Stomach (tissue), 9 donors: ENCODE data around the gene CD200. TPM values are rescaled to one million over a fixed set of nuclear protein-coding genes. Genes with fewer than 3 reads are reported as not detected.

Experiments used
- DNase-seq, 2 donors: peaks; one replicate each; pipeline versions ENCODE4 v3.0.0 to v3.0.0-alpha.2; 2013 to 2019
- H3K27ac ChIP-seq, 5 donors: fragments of 200-600 bp in 4 of 5; sonication (generic) in 4 of 5; one replicate each; pipeline ENCODE4 v1.5.1; 2013 to 2019; ENCODE audit warnings: mild to moderate bottlenecking in 1 of 5, moderate library complexity in 1 of 5
- H3K27me3 ChIP-seq, 3 donors: fragments of 200-600 bp; sonication (generic); one replicate each; pipeline ENCODE4 v1.5.1; 2017 to 2019; ENCODE audit warnings: mixed run types in 1 of 3
- H3K36me3 ChIP-seq, 4 donors: fragments of 200-600 bp; sonication (generic); 1 replicate in 3 of 4; 2 replicates in 1 of 4; pipeline ENCODE4 v1.5.1; 2016 to 2019
- H3K4me1 ChIP-seq, 4 donors: fragments of 200-600 bp; sonication (generic); one replicate each; pipeline ENCODE4 v1.5.1; 2016 to 2019
- H3K4me3 ChIP-seq, 4 donors: fragments of 200-600 bp; sonication (generic) in 3 of 4; one replicate each; pipeline ENCODE4 v1.5.1; 2016 to 2019; ENCODE audit warnings: mild to moderate bottlenecking in 1 of 4
- H3K9me3 ChIP-seq, 4 donors: fragments of 200-600 bp; sonication (generic); one replicate each; pipeline ENCODE4 v1.5.1; 2016 to 2019
- CTCF ChIP-seq, 7 experiments: fragments of 450-650 bp in 4 of 7; fragments of 200-600 bp in 3 of 7; sonication (generic) in 3 of 7; IDR thresholded peaks; one replicate each; pipeline ENCODE4 v1.5.1; 2016 to 2019; ENCODE audit warnings: antibody characterized with exemption in 7 of 7, control low read depth in 2 of 7, mild to moderate bottlenecking in 1 of 7
- EP300 ChIP-seq: sonication (generic); formaldehyde crosslinking; IDR thresholded peaks from one replicate; pipeline ENCODE4 v1.6.1; 2017; ENCODE audit warnings: antibody characterized with exemption
- POLR2A ChIP-seq, 4 donors: fragments of 450-650 bp; IDR thresholded peaks; one replicate each; pipeline ENCODE4 v1.6.1; 2016; ENCODE audit warnings: antibody characterized with exemption in 4 of 4, control low read depth in 2 of 4, mild to moderate bottlenecking in 1 of 4, moderate library complexity in 1 of 4
- POLR2AphosphoS5 ChIP-seq, 3 donors: sonication (generic); formaldehyde crosslinking; IDR thresholded peaks; one replicate each; pipeline ENCODE4 v1.6.1; 2016; ENCODE audit warnings: antibody characterized with exemption in 3 of 3
- WGBS, 5 donors: extraction: QIAGEN DNeasy Blood & Tissue Kit in 3 of 5; methylation state at CpG; one replicate each; pipeline versions ENCODE4 v1.1.5 to v1.1.7; 2013 to 2018; 5-methylcytosine and 5-hydroxymethylcytosine counted together
- intact Hi-C: fragments of 100-400 bp; cut with DNase I; formaldehyde crosslinking; loops from one replicate; pipeline ENCODE4 v1.15.1; 2023; ENCODE audit warnings: low total_unique reads
- polyA plus RNA-seq, 3 donors: library from polyadenylated mRNA; stranded (reverse); fragments of 200-250 nt; gene quantifications; one replicate each; pipeline ENCODE4 v1.2.3, GENCODE V29; 2013
- total RNA-seq, 5 donors: library from RNA; depleted of rRNA; stranded (reverse); fragments of >200 nt; gene quantifications; one replicate each; pipeline versions ENCODE4 v1.1.0 to v1.2.3, GENCODE V29; 2014 to 2016
- donor health status: healthy with polysubstance abuse.
- donor health status: Bipolar disorder and iron deficiency.
- donor health status: healthy.

CD200 gene
- total and polyA plus RNA-seq, 8 donors: 2.2 to 50.0 (median 5.0) TPM

GRCh38 chr3:112308151-112308911 lies 24.6 kb upstream of the CD200 start:
- WGBS, 5 donors: 43 to 59% (median 53%) methylated on average over 7 of the region's 7 CpGs
- Histone ChIP-seq H3K4me3 (no peak overlapping the region), H3K27ac (peak overlapping the region in 2 of 5 donors; percentile 27 to 30), H3K4me1 (peaks cover 14 to 23% (median 19%) of the 10 kb centered on the region in 4 donors), H3K9me3 (no peaks in the 10 kb centered on the region), H3K27me3 (no peaks in the 10 kb centered on the region), H3K36me3 (no peaks in the 10 kb centered on the region)
- TF ChIP-seq EP300 (no peak), POLR2A (IDR thresholded peaks at IDR 0.05) (no peak), CTCF (IDR thresholded peaks at IDR 0.05) (no peak), POLR2AphosphoS5 (IDR thresholded peaks at IDR 0.05) (no peak)
- intact Hi-C loops: no loop called here
- peak in 1 of 2 donors; percentile 79 for DNase-seq

GRCh38 chr3:112314649-112315048 lies 18.3 kb upstream of the CD200 start:
- no peak for DNase-seq
- no peaks in the 10 kb centered on the region for H3K27me3 ChIP-seq
- H3K4me1 ChIP-seq: no peaks in the 10 kb centered on the region
- H3K4me3 ChIP-seq: no peak overlapping the region
- H3K9me3 ChIP-seq: peaks cover 0 to 10% (median 0%) of the 10 kb centered on the region in 4 donors
- intact Hi-C loops: no loop called here
- 55 to 76% (median 65%) methylated on average over 2 of the region's 2 CpGs for WGBS, 5 donors
- no peak for TF ChIP-seq EP300
- TF ChIP-seq POLR2AphosphoS5 (IDR thresholded peaks at IDR 0.05): no peak
- TF ChIP-seq POLR2A (IDR thresholded peaks at IDR 0.05): no peak
- TF ChIP-seq CTCF (IDR thresholded peaks at IDR 0.05): no peak
- H3K27ac ChIP-seq: no peak overlapping the region
- H3K36me3 ChIP-seq: no peaks in the 10 kb centered on the region

- intact Hi-C loops: no loop called here
- H3K4me1 ChIP-seq: no peaks in the 10 kb centered on the region
- no peaks in the 10 kb centered on the region for H3K36me3 ChIP-seq
- no peaks in the 10 kb centered on the region for H3K27me3 ChIP-seq
- H3K27ac ChIP-seq: no peak overlapping the region
- peaks cover 0 to 10% (median 0%) of the 10 kb centered on the region in 4 donors for H3K9me3 ChIP-seq
- DNase-seq: no peak
- WGBS, 5 donors: 53 to 97% (median 93%) methylated on average over 1 of the region's 1 CpG
- H3K4me3 ChIP-seq: no peak overlapping the region
- no peak for TF ChIP-seq CTCF (IDR thresholded peaks at IDR 0.05)
- no peak for TF ChIP-seq POLR2AphosphoS5 (IDR thresholded peaks at IDR 0.05)
- no peak for TF ChIP-seq EP300
- TF ChIP-seq POLR2A (IDR thresholded peaks at IDR 0.05): no peak
Observed at GRCh38 chr3:112315791-112316190, 17.2 kb upstream of the CD200 start.

- DNase-seq: no peak
- intact Hi-C loops: loop anchor here (10.0 kb wide), 1 partner anchor 205 kb away; no protein-coding TSS in a partner anchor
- 63 to 83% (median 74%) methylated on average over 4 of the region's 4 CpGs for WGBS, 5 donors
- no peaks in the 10 kb centered on the region for H3K27me3 ChIP-seq
- H3K4me1 ChIP-seq: peaks cover 0 to 8% (median 3%) of the 10 kb centered on the region in 4 donors
- TF ChIP-seq POLR2AphosphoS5 (IDR thresholded peaks at IDR 0.05) (no peak), EP300 (no peak), CTCF (IDR thresholded peaks at IDR 0.05) (no peak), POLR2A (IDR thresholded peaks at IDR 0.05) (no peak)
- peaks cover 0 to 10% (median 0%) of the 10 kb centered on the region in 4 donors for H3K9me3 ChIP-seq
- no peak overlapping the region for H3K4me3 ChIP-seq
- H3K27ac ChIP-seq: no peak overlapping the region
- H3K36me3 ChIP-seq: no peaks in the 10 kb centered on the region
Observed at GRCh38 chr3:112319516-112320276, 13.3 kb upstream of the CD200 start.
